ENCODE data around the gene FNDC5. TPM values are rescaled to one million over a fixed set of nuclear protein-coding genes. Genes with fewer than 3 reads are reported as not detected.

FNDC5 gene
- polyA plus RNA-seq, 1 donor (not counting 4 experiments of a cell fraction or from before 2014, with no cell fraction given) = not detected

- TF ChIP-seq CTCF (optimal IDR thresholded peaks at IDR 0.05 in 1 of 3, IDR thresholded peaks at IDR 0.05 in 1 of 3, conservative IDR thresholded peaks at IDR 0.05 in 1 of 3; ENCODE audit: extremely low read depth in 1 of 3, insufficient read depth in 2 of 3, low read length in 3 of 3) = no peak
- TF ChIP-seq EZH2 (IDR thresholded peaks at IDR 0.05; ENCODE audit: low read length) = no peak
- Histone ChIP-seq H3K9me1 (ENCODE audit: control insufficient read depth, extremely low read depth, insufficient read depth, low read length) (no peaks in the 10 kb centered on the region), H3K9me3 (ENCODE audit: control insufficient read depth, low read depth, low read length) (no peaks in the 10 kb centered on the region), H3K36me3 (ENCODE audit: control insufficient read depth in 2 of 2, extremely low read depth in 1 of 2, insufficient read depth in 2 of 2, low read length in 2 of 2) (peaks cover 2 to 14% of the 10 kb centered on the region in 2 experiments), H3K27me3 (ENCODE audit: control insufficient read depth, extremely low read depth, insufficient read depth, low read length) (peaks cover 32% of the 10 kb centered on the region), H3K9ac (ENCODE audit: control insufficient read depth, extremely low read depth, insufficient read depth, low read length) (no peak overlapping the region), H3K4me1 (ENCODE audit: control insufficient read depth, extremely low read depth, insufficient read depth, low read length) (peaks cover 11% of the 10 kb centered on the region), H3K79me2 (ENCODE audit: control insufficient read depth, insufficient read depth, low read length) (no peaks in the 10 kb centered on the region), H3K4me2 (ENCODE audit: control insufficient read depth, extremely low read depth, insufficient read depth, low read depth, low read length) (no peak overlapping the region), H3K27ac (ENCODE audit: control insufficient read depth, insufficient read depth, low read length) (no peak overlapping the region), H4K20me1 (ENCODE audit: control insufficient read depth, extremely low read depth, insufficient read depth, low read length) (peaks cover 4% of the 10 kb centered on the region), H3K4me3 (ENCODE audit: control insufficient read depth in 2 of 3, extremely low read depth in 1 of 3, insufficient read depth in 2 of 3, low read depth in 1 of 3, low read length in 3 of 3) (no peak overlapping the region), H2AFZ (ENCODE audit: control insufficient read depth, low read length) (no peak overlapping the region)
- FAIRE-seq = no peak
- dilution Hi-C loops (cut with MboI; ENCODE audit: extremely low pct_ligation_motif_present, low sequenced_read_pairs) = no loop called here
- DNase-seq (ENCODE audit: low read depth, low spot score) = no peak
These were observed 20.9 kb upstream of the FNDC5 start for GRCh38 chr1:32891630-32892029.

GRCh38 chr1:32891241-32891570 lies 20.5 kb upstream of the FNDC5 start:
- Histone ChIP-seq H3K4me1 (ENCODE audit: control insufficient read depth, extremely low read depth, insufficient read depth, low read length) (peaks cover 7% of the 10 kb centered on the region), H2AFZ (ENCODE audit: control insufficient read depth, low read length) (no peak overlapping the region), H4K20me1 (ENCODE audit: control insufficient read depth, extremely low read depth, insufficient read depth, low read length) (peaks cover 4% of the 10 kb centered on the region), H3K36me3 (ENCODE audit: control insufficient read depth in 2 of 2, extremely low read depth in 1 of 2, insufficient read depth in 2 of 2, low read length in 2 of 2) (peaks cover 2 to 11% of the 10 kb centered on the region in 2 experiments), H3K4me2 (ENCODE audit: control insufficient read depth, extremely low read depth, insufficient read depth, low read depth, low read length) (no peak overlapping the region), H3K79me2 (ENCODE audit: control insufficient read depth, insufficient read depth, low read length) (no peaks in the 10 kb centered on the region), H3K9me1 (ENCODE audit: control insufficient read depth, extremely low read depth, insufficient read depth, low read length) (no peaks in the 10 kb centered on the region), H3K27ac (ENCODE audit: control insufficient read depth, insufficient read depth, low read length) (no peak overlapping the region), H3K9me3 (ENCODE audit: control insufficient read depth, low read depth, low read length) (no peaks in the 10 kb centered on the region), H3K9ac (ENCODE audit: control insufficient read depth, extremely low read depth, insufficient read depth, low read length) (no peak overlapping the region), H3K4me3 (ENCODE audit: control insufficient read depth in 2 of 3, extremely low read depth in 1 of 3, insufficient read depth in 2 of 3, low read depth in 1 of 3, low read length in 3 of 3) (no peak overlapping the region), H3K27me3 (ENCODE audit: control insufficient read depth, extremely low read depth, insufficient read depth, low read length) (peaks cover 35% of the 10 kb centered on the region)
- dilution Hi-C loops (cut with MboI; ENCODE audit: extremely low pct_ligation_motif_present, low sequenced_read_pairs) = no loop called here
- FAIRE-seq (no peak), DNase-seq (ENCODE audit: low read depth, low spot score) (no peak)
- TF ChIP-seq EZH2 (IDR thresholded peaks at IDR 0.05; ENCODE audit: low read length) (no peak), CTCF (optimal IDR thresholded peaks at IDR 0.05 in 1 of 3, IDR thresholded peaks at IDR 0.05 in 1 of 3, conservative IDR thresholded peaks at IDR 0.05 in 1 of 3; ENCODE audit: extremely low read depth in 1 of 3, insufficient read depth in 2 of 3, low read length in 3 of 3) (no peak)

Measured in keratinocyte (primary cell).